GM12878 (cell line): ENCODE results near the gene FMNL2. TPM values are rescaled to one million over a fixed set of nuclear protein-coding genes. Genes with fewer than 3 reads are reported as not detected.

Experiments
- ATAC-seq: fragments of 200-7000 bp; cut with Tn5 transposase; 3 replicates; pipeline ENCODE4 v1.9.1; 2020; ENCODE audit warnings: mild to moderate bottlenecking, moderate library complexity
- BruUV-seq: library from RNA; stranded (reverse); fragments of 400-500 nt; replicated peaks from 2 replicates; lab custom pipeline; 2021; lab: Mats Ljungman, UMichigan
- CTCF ChIA-PET: fragments of 300-600 bp; sonication (Branson Sonifier 250); formaldehyde crosslinking; extraction: SDS; loops from one replicate; lab custom pipeline; 2021; ENCODE audit warnings: inconsistent platforms; lab: Yijun Ruan, JAX
- POLR2A ChIA-PET: fragments of 350-600 bp; formaldehyde crosslinking; extraction: SDS; loops from one replicate; lab custom pipeline; 2021; ENCODE audit warnings: inconsistent platforms; lab: Charles Lee
- RAD21 ChIA-PET: fragments of 300-600 bp; sonication (Branson Sonifier 250); formaldehyde crosslinking; loops from one replicate; lab custom pipeline; 2023; ENCODE audit warnings: antibody characterized with exemption; ENCODE audit not compliant: unreplicated experiment; lab: Charles Lee
- SMC1A ChIA-PET: fragments of 300-600 bp; sonication (Branson Sonifier 250); formaldehyde crosslinking; loops from one replicate; lab custom pipeline; 2023; ENCODE audit not compliant: unreplicated experiment, uncharacterized antibody; lab: Charles Lee
- DNase-seq: peaks from one replicate; pipeline ENCODE4 v3.0.0-alpha.2; 2011; ENCODE audit warnings: low read depth, low spot score
- FAIRE-seq: peaks from 3 replicates; lab custom pipeline; 2011; peaks lifted over from hg19 to GRCh38; lab: Jason Lieb, UNC
- H2AFZ ChIP-seq: 2 replicates; pipeline ENCODE4 v1.6.0; 2011; ENCODE audit warnings: low read depth, low read length, control low read depth; ENCODE audit not compliant: control insufficient read depth
- H3K27ac ChIP-seq: 2 replicates; pipeline ENCODE4 v1.5.1; 2011; ENCODE audit warnings: control low read depth; ENCODE audit not compliant: control insufficient read depth, insufficient read depth
- H3K27me3 ChIP-seq, 2 experiments: replicated peaks in 1 of 2; 2 replicates each; pipeline versions ENCODE4 v1.6.0 to v1.6.1; 2011; ENCODE audit warnings: low read length in 1 of 2; ENCODE audit not compliant: control insufficient read depth in 2 of 2, insufficient read depth in 2 of 2
- H3K36me3 ChIP-seq, 2 experiments: 2 replicates each; pipeline ENCODE4 v1.5.1; 2011; ENCODE audit warnings: low read length in 1 of 2; ENCODE audit not compliant: control insufficient read depth in 2 of 2, insufficient read depth in 2 of 2
- H3K4me1 ChIP-seq: 2 replicates; pipeline ENCODE4 v1.6.1; 2011; ENCODE audit warnings: mild to moderate bottlenecking, low read length, moderate library complexity, mixed read lengths; ENCODE audit not compliant: control insufficient read depth, insufficient read depth
- H3K4me2 ChIP-seq: 2 replicates; pipeline ENCODE4 v1.6.0; 2011; ENCODE audit warnings: control low read depth; ENCODE audit not compliant: control insufficient read depth, insufficient read depth
- H3K4me3 ChIP-seq: fragments of 200-600 bp; sonication (generic); 2 replicates; pipeline ENCODE4 v1.5.1; 2016
- H3K79me2 ChIP-seq: 2 replicates; pipeline ENCODE4 v1.6.0; 2011; ENCODE audit warnings: low read length; ENCODE audit not compliant: control insufficient read depth, insufficient read depth
- H3K9ac ChIP-seq: 2 replicates; pipeline ENCODE4 v1.8.0; 2011; ENCODE audit warnings: low read length, control low read depth, mixed read lengths; ENCODE audit not compliant: control insufficient read depth, insufficient read depth
- H3K9me3 ChIP-seq: replicated peaks from 3 replicates; pipeline ENCODE4 v1.5.1; 2011; ENCODE audit warnings: mild to moderate bottlenecking, low read length; ENCODE audit not compliant: control insufficient read depth, insufficient read depth
- H4K20me1 ChIP-seq: 2 replicates; pipeline ENCODE4 v1.6.0; 2011; ENCODE audit not compliant: control insufficient read depth, insufficient read depth
- BHLHE40 ChIP-seq, 2 experiments: fragments of 450-650 bp in 1 of 2; IDR thresholded peaks; 2 replicates each; pipeline ENCODE4 v1.6.1; 2011 to 2017; ENCODE audit warnings: low read depth in 2 of 2, borderline replicate concordance in 1 of 2, improper control_type of control experiment in 1 of 2, low read length in 1 of 2, mild to moderate bottlenecking in 1 of 2
- PML ChIP-seq: IDR thresholded peaks from 2 replicates; pipeline ENCODE4 v1.6.1; 2012; ENCODE audit warnings: low read length, inconsistent platforms
- RAD21 ChIP-seq: IDR thresholded peaks from 2 replicates; pipeline ENCODE4 v1.6.1; 2011; ENCODE audit warnings: mild to moderate bottlenecking, low read depth, low read length, moderate library complexity; ENCODE audit not compliant: insufficient read depth
- SP1 ChIP-seq: IDR thresholded peaks from one replicate; pipeline ENCODE4 v1.6.1; 2011; ENCODE audit warnings: low read depth, low read length
- TCF3 ChIP-seq: IDR thresholded peaks from 2 replicates; pipeline ENCODE4 v1.6.1; 2012; ENCODE audit warnings: low read depth, mild to moderate bottlenecking, low read length, borderline replicate concordance; ENCODE audit not compliant: insufficient read depth
- WGBS: methylation state at CpG from one replicate; pipeline ENCODE4 v1.1.6; 2016; ENCODE audit warnings: low lambda C conversion rate; ENCODE audit not compliant: insufficient replicate concordance, insufficient coverage; ENCODE audit errors: missing lambda C conversion rate; 5-methylcytosine and 5-hydroxymethylcytosine counted together
- in situ Hi-C: fragments of 300-500 bp; cut with MboI; formaldehyde crosslinking; loops from 9 replicates; pipeline ENCODE4 v1.14.3; 2018; ENCODE audit warnings: mixed read lengths
- intact Hi-C: fragments of 100-400 bp; cut with micrococcal nuclease; formaldehyde crosslinking; loops from one replicate; pipeline ENCODE4 v1.14.2; 2022; ENCODE audit not compliant: unreplicated experiment
- polyA plus RNA-seq, 11 experiments: library from polyadenylated mRNA; depleted of rRNA in 4 of 11; unstranded in 6 of 11; stranded (reverse) in 5 of 11; fragments of >200 nt; fragmentation: Nextera tagmentation in 4 of 11; fragmentation: Illumina TruSeq in 1 of 11; extraction: Ambion mirVana in 4 of 11; extraction: Trizol in 1 of 11; gene quantifications; 1 replicate in 1 of 11; 2 replicates in 10 of 11; pipeline versions ENCODE4 v1.2.1 to v1.2.3, GENCODE V29; 2011 to 2016; ENCODE audit warnings: inconsistent platforms in 2 of 11, missing spikeins in 2 of 11, low read depth in 1 of 11
- total RNA-seq, 4 experiments: library from RNA; depleted of rRNA in 3 of 4; stranded (reverse); fragments of >200 nt in 3 of 4; fragmentation: Illumina TruSeq in 1 of 4; extraction: Trizol in 1 of 4; gene quantifications; 2 replicates each; pipeline versions ENCODE4 v1.2.1 to v1.2.3, GENCODE V29; 2013 to 2021

FMNL2 gene
- total and polyA plus RNA-seq, 10 of the 15 experiments (the other 5 are each of a cell fraction or from before 2014, with no cell fraction given), result 0.13 to 9.9 (median 0.35) TPM

- H3K4me2 ChIP-seq, result no peak overlapping the region
- 0% methylated on average over 1 of the region's 1 CpG for WGBS
- no peak overlapping the region for H2AFZ ChIP-seq
- POLR2A ChIA-PET, result no interaction called here
- H3K27me3 ChIP-seq, result no peaks in the 10 kb centered on the region
- no peaks in the 10 kb centered on the region; the same call in 2 of the 3 replicates for H3K9me3 ChIP-seq
- in situ Hi-C loops (no loop called here), intact Hi-C loops (loop anchor here (5.0 kb wide), 1 partner anchor 91 kb away; the partner anchor contains the start of gene FMNL2)
- no peaks in the 10 kb centered on the region for H4K20me1 ChIP-seq
- no peak overlapping the region for H3K9ac ChIP-seq
- CTCF ChIA-PET, result interaction anchor here (1.3 kb wide), 1 partner anchor 68 kb away, joined by 3 read pairs; no protein-coding TSS in a partner anchor
- no peaks in the 10 kb centered on the region for H3K36me3 ChIP-seq
- no peak overlapping the region for H3K27ac ChIP-seq
- H3K4me1 ChIP-seq, result no peaks in the 10 kb centered on the region
- RAD21 ChIA-PET, result interaction anchor here (0.9 to 1.3 kb wide), 2 partner anchors 58 to 60 kb away, joined by 3 to 4 read pairs; no protein-coding TSS in a partner anchor
- TF ChIP-seq BHLHE40 (IDR thresholded peaks at IDR 0.05; ENCODE audit: borderline replicate concordance in 1 of 2, low read depth in 2 of 2, low read length in 1 of 2) (no peak), PML (no peak), TCF3 (no peak), SP1 (no peak)
- DNase-seq, result no peak
- no TSS peak for BruUV-seq
- H3K4me3 ChIP-seq, result no peak overlapping the region
- no peaks in the 10 kb centered on the region; the same call in 1 of the 2 replicates for H3K79me2 ChIP-seq
- SMC1A ChIA-PET, result interaction anchor here (1.6 kb wide), 1 partner anchor 11 kb away, joined by 3 read pairs; no protein-coding TSS in a partner anchor
- no peak for FAIRE-seq
- ATAC-seq, result no peak
Observed at GRCh38 chr2:152427902-152428301, 92.9 kb downstream of the FMNL2 start.

- no peak for ATAC-seq
- Histone ChIP-seq H3K4me2 (0 out of 2 replicates have a peak overlapping the region, but pooled peaks have one; percentile 44), H3K36me3 (no peaks in the 10 kb centered on the region)
- no peak for TF ChIP-seq RAD21
- TF ChIP-seq, all 136 proteins: peak for 0
- intact Hi-C loops (loop anchor here (5.0 kb wide), 1 partner anchor 92 kb away; the partner anchor contains the start of gene FMNL2), in situ Hi-C loops (no loop called here)
- Histone ChIP-seq H3K9ac (no peak overlapping the region), H3K4me3 (no peak overlapping the region), H3K4me1 (no peaks in the 10 kb centered on the region), H3K9me3 (no peaks in the 10 kb centered on the region), H3K27me3 (no peaks in the 10 kb centered on the region), H3K79me2 (no peaks in the 10 kb centered on the region), H2AFZ (no peak overlapping the region), H3K27ac (no peak overlapping the region), H4K20me1 (no peaks in the 10 kb centered on the region)
- ChIA-PET CTCF (interaction anchor here (0.6 to 1.7 kb wide), 5 partner anchors 9 to 206 kb away, joined by 3 to 6 read pairs (median 5); no protein-coding TSS in a partner anchor), SMC1A (interaction anchor here (0.9 to 1.6 kb wide), 6 partner anchors 9 to 93 kb away, joined by 3 to 5 read pairs (median 4); no protein-coding TSS in a partner anchor), POLR2A (interaction anchor here (0.6 to 1.0 kb wide), 4 partner anchors 8 to 191 kb away, joined by 3 to 7 read pairs (median 4); no protein-coding TSS in a partner anchor), RAD21 (interaction anchor here (0.6 to 1.3 kb wide), 5 partner anchors 17 to 1932 kb away, joined by 3 to 5 read pairs (median 4); no protein-coding TSS in a partner anchor)
- no peak for FAIRE-seq
- no peak for DNase-seq
- BruUV-seq, result no TSS peak
- WGBS, result 65% methylated on average over 8 of the region's 8 CpGs
Observed at GRCh38 chr2:152428800-152429582, 94.0 kb downstream of the FMNL2 start.
